Heart left ventricle (tissue), 16 donors: ENCODE results near the gene RNF187. TPM values are rescaled to one million over a fixed set of nuclear protein-coding genes. Genes with fewer than 3 reads are reported as not detected.

Source experiments
- ATAC-seq, 4 donors: fragments of 200-7000 bp; cut with Tn5 transposase; one replicate each; pipeline ENCODE4 v1.9.1; 2020 to 2022; ENCODE audit warnings: moderate library complexity in 4 of 4, mild to moderate bottlenecking in 3 of 4, moderate number of reproducible peaks in 1 of 4
- DNase-seq, 5 donors: peaks; one replicate each; pipeline ENCODE4 v3.0.0-alpha.2; 2020
- H3K27ac ChIP-seq, 12 donors: fragments of 200-600 bp; sonication (generic) in 4 of 12; one replicate each; pipeline versions ENCODE4 v1.5.0 to v1.8.0; 2016 to 2022; ENCODE audit warnings: mild to moderate bottlenecking in 2 of 12
- H3K27me3 ChIP-seq, 9 donors: fragments of 200-600 bp; sonication (generic) in 2 of 9; one replicate each; pipeline versions ENCODE4 v1.5.1 to v1.8.0; 2016 to 2022; ENCODE audit warnings: mild to moderate bottlenecking in 3 of 9
- H3K36me3 ChIP-seq, 9 donors: fragments of 200-600 bp; sonication (generic) in 2 of 9; one replicate each; pipeline versions ENCODE4 v1.5.0 to v1.8.0; 2018 to 2022; ENCODE audit warnings: mild to moderate bottlenecking in 2 of 9
- H3K4me1 ChIP-seq, 12 donors: fragments of 200-600 bp; sonication (generic) in 4 of 12; one replicate each; pipeline versions ENCODE4 v1.5.0 to v1.8.0; 2016 to 2022; ENCODE audit warnings: mild to moderate bottlenecking in 3 of 12
- H3K4me3 ChIP-seq, 12 donors: fragments of 200-600 bp; sonication (generic) in 4 of 12; one replicate each; pipeline versions ENCODE4 v1.5.0 to v1.8.0; 2017 to 2022; ENCODE audit warnings: mild to moderate bottlenecking in 9 of 12, moderate library complexity in 4 of 12
- H3K9me3 ChIP-seq, 12 donors: fragments of 200-600 bp; sonication (generic) in 4 of 12; one replicate each; pipeline versions ENCODE4 v1.5.0 to v1.8.0; 2016 to 2022; ENCODE audit warnings: mild to moderate bottlenecking in 1 of 12
- CTCF ChIP-seq, 12 donors: fragments of 200-600 bp; sonication (generic) in 4 of 12; IDR thresholded peaks; one replicate each; pipeline versions ENCODE4 v1.5.0 to v1.8.0; 2018 to 2022; ENCODE audit warnings: antibody characterized with exemption in 12 of 12, mild to moderate bottlenecking in 5 of 12
- POLR2A ChIP-seq, 2 donors: fragments of 450-650 bp; IDR thresholded peaks; one replicate each; pipeline ENCODE4 v1.6.1; 2017; ENCODE audit warnings: antibody characterized with exemption in 2 of 2, mild to moderate bottlenecking in 2 of 2, moderate library complexity in 2 of 2
- WGBS, 4 donors: extraction: QIAGEN DNeasy Blood & Tissue Kit in 2 of 4; methylation state at CpG; one replicate each; pipeline versions ENCODE4 v1.1.5 to v1.1.7; 2013 to 2018; 5-methylcytosine and 5-hydroxymethylcytosine counted together
- intact Hi-C, 10 donors: fragments of 100-400 bp; cut with DNase I; formaldehyde crosslinking; loops; one replicate each; pipeline versions ENCODE4 v1.11.1 to v1.14.2; 2022
- polyA plus RNA-seq, 2 donors: library from polyadenylated mRNA; stranded (reverse); fragments of 200-250 nt; gene quantifications; one replicate each; pipeline ENCODE4 v1.2.3, GENCODE V29; 2013
- total RNA-seq, 9 donors: library from RNA; depleted of rRNA in 2 of 9; stranded (reverse); fragments of >200 nt in 2 of 9; fragmentation: NEBNext Ultra II Directional in 3 of 9; extraction: Animal tissue kit (Norgen Biotek cat#: 25700) in 3 of 9; gene quantifications; one replicate each; pipeline versions ENCODE4 v1.1.0 to v1.2.4, GENCODE V29; 2016 to 2023
- donor health status: ischemic (EF 13 %, LVEDD 7.1; RV severe dilation, severe dysfunction).
- donor health status: healthy with polysubstance abuse.
- donor health status: DM: no; HTN: yes; CAD: no.
- donor health status: DM: no; HTN: no; CAD: no.
- donor health status: ischemic (EF 25% LVEDD 6.9; RV normal size, moderate dysfunction).
- donor health status: ischemic (EF 25% LVEDD 5.7; RV mildly dilated, moderate dysfunction).
- donor health status: healthy.
- donor health status: DM: yes; HTN: yes; CAD: no.
- donor health status: ischemic (EF 35%, LVEDD 5.7; RV mildly dilated, moderate dysfunction).
- donor health status: nonischemic (EF 11% LVEDD 7.7; RV severe dilation, severe dysfunction).
- donor health status: DM: yes; HTN: yes; CAD: no.
- donor health status: PGD.
- donor health status: ischemic (EF 29% LVEDD 5.4; RV normal size, mild dysfunction).
- donor health status: nonischemic (EF 23%, LVEDD 6.1; RV moderate dilation, normal function).

RNF187 gene
- total and polyA plus RNA-seq, 11 donors, result 26.1 to 96.3 (median 70.6) TPM

DNA sequence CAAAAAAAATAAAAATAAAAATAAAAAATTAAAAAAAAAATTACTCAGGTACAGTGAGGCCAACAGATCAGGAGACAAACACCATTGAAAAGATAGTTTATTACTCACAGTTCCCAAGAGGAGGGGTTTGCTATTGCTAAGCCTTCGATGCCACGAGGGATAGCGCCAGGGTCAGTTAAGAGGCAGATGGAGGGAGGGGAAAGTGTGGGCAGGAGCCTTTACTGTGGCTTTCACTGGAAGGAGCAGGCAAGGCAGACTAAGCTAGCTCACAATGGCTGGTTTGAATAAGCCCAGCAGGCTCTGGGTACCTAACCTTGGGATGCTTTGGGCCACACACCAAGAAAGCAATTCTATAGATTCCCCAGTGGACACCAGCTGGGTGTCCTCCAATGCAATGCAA, 12.7 kb upstream of the RNF187 start:
- Histone ChIP-seq H3K27ac (no peak overlapping the region), H3K9me3 (no peaks in the 10 kb centered on the region), H3K4me3 (no peak overlapping the region), H3K36me3 (no peaks in the 10 kb centered on the region), H3K27me3 (peaks cover 0 to 28% (median 18%) of the 10 kb centered on the region in 9 donors), H3K4me1 (peaks cover 0 to 25% (median 0%) of the 10 kb centered on the region in 12 donors)
- no peak for DNase-seq
- TF ChIP-seq POLR2A (IDR thresholded peaks at IDR 0.05), result no peak
- TF ChIP-seq CTCF (IDR thresholded peaks at IDR 0.05), result no peak
- WGBS, 4 donors, result 77 to 88% (median 82%) methylated on average over 3 of the region's 3 CpGs
- intact Hi-C loops, result no loop called here
- no peak for ATAC-seq

GRCh38 chr1:228475812-228476211, 11.4 kb upstream of the RNF187 start:
- H3K4me3 ChIP-seq, result no peak overlapping the region
- no peak for DNase-seq
- no peaks in the 10 kb centered on the region for H3K36me3 ChIP-seq
- 68 to 72% (median 70%) methylated on average over 2 of the region's 2 CpGs for WGBS, 4 donors
- H3K4me1 ChIP-seq, result peaks cover 0 to 26% (median 0%) of the 10 kb centered on the region in 12 donors
- TF ChIP-seq POLR2A (IDR thresholded peaks at IDR 0.05) (no peak), CTCF (IDR thresholded peaks at IDR 0.05) (no peak)
- peaks cover 0 to 18% (median 9%) of the 10 kb centered on the region in 9 donors for H3K27me3 ChIP-seq
- no peak overlapping the region for H3K27ac ChIP-seq
- intact Hi-C loops, result no loop called here
- no peaks in the 10 kb centered on the region for H3K9me3 ChIP-seq
- no peak for ATAC-seq

GRCh38 chr1:228477263-228477662, 9.9 kb upstream of the RNF187 start:
- no peaks in the 10 kb centered on the region for H3K36me3 ChIP-seq
- no peaks in the 10 kb centered on the region for H3K9me3 ChIP-seq
- no peak overlapping the region for H3K27ac ChIP-seq
- no peak overlapping the region for H3K4me3 ChIP-seq
- TF ChIP-seq POLR2A (IDR thresholded peaks at IDR 0.05) (no peak), CTCF (IDR thresholded peaks at IDR 0.05) (no peak)
- 66 to 79% (median 76%) methylated on average over 3 to 4 of the region's 4 CpGs for WGBS, 4 donors
- DNase-seq, result no peak
- peaks cover 0 to 26% (median 0%) of the 10 kb centered on the region in 12 donors for H3K4me1 ChIP-seq
- no peak for ATAC-seq
- H3K27me3 ChIP-seq, result peaks cover 0 to 5% (median 0%) of the 10 kb centered on the region in 9 donors
- intact Hi-C loops, result no loop called here

GRCh38 chr1:228478326-228478725, 8.9 kb upstream of the RNF187 start:
- no peak for TF ChIP-seq POLR2A (IDR thresholded peaks at IDR 0.05)
- TF ChIP-seq CTCF (IDR thresholded peaks at IDR 0.05), result no peak

More at GRCh38 chr1:228478326-228478725, 8.9 kb upstream of the RNF187 start:
- intact Hi-C loops, result no loop called here
- WGBS, 4 donors, result 35 to 40% (median 39%) methylated on average over 4 of the region's 4 CpGs
- ATAC-seq (no peak), DNase-seq (no peak)
- no peaks in the 10 kb centered on the region for H3K36me3 ChIP-seq
- no peaks in the 10 kb centered on the region for H3K9me3 ChIP-seq
- no peak overlapping the region for H3K4me3 ChIP-seq
- H3K4me1 ChIP-seq, result peaks cover 0 to 16% (median 0%) of the 10 kb centered on the region in 12 donors
- no peaks in the 10 kb centered on the region for H3K27me3 ChIP-seq
- H3K27ac ChIP-seq, result no peak overlapping the region
